ENCODE results near the gene PER1. TPM values are rescaled to one million over a fixed set of nuclear protein-coding genes. Genes with fewer than 3 reads are reported as not detected.

PER1 gene
- polyA plus RNA-seq, 3 donors: 14.5 to 21.8 (median 21.2) TPM

GRCh38 chr17:8141741-8142140 lies 10.5 kb downstream of the PER1 start:
- DNase-seq (ENCODE audit: low read depth in 3 of 3, low spot score in 2 of 3): no peak

- DNase-seq (ENCODE audit: low read depth in 3 of 3, low spot score in 2 of 3): no peak
Measured at GRCh38 chr17:8141045-8141444, 11.2 kb downstream of the PER1 start.

GRCh38 chr17:8140065-8141029 lies 11.9 kb downstream of the PER1 start:
- no peak for DNase-seq (ENCODE audit: low read depth in 3 of 3, low spot score in 2 of 3)

- peak in 2 of 3 donors; percentile 94 for DNase-seq (ENCODE audit: low read depth in 3 of 3, low spot score in 2 of 3)
Measured at GRCh38 chr17:8138672-8139371, 13.4 kb downstream of the PER1 start.

GRCh38 chr17:8138374-8138671 lies 13.9 kb downstream of the PER1 start:
- DNase-seq (ENCODE audit: low read depth in 3 of 3, low spot score in 2 of 3): no peak

GRCh38 chr17:8137645-8138373 lies 14.4 kb downstream of the PER1 start:
- DNase-seq (ENCODE audit: low read depth in 3 of 3, low spot score in 2 of 3): no peak

- DNase-seq (ENCODE audit: low read depth in 3 of 3, low spot score in 2 of 3): no peak
Measured at GRCh38 chr17:8133941-8134340, 18.3 kb downstream of the PER1 start.

- DNase-seq (ENCODE audit: low read depth in 3 of 3, low spot score in 2 of 3): no peak
Measured at GRCh38 chr17:8133399-8133798, 18.8 kb downstream of the PER1 start.

- DNase-seq (ENCODE audit: low read depth in 3 of 3, low spot score in 2 of 3): no peak
Measured at GRCh38 chr17:8131844-8132441, 20.3 kb downstream of the PER1 start.

- DNase-seq (ENCODE audit: low read depth in 3 of 3, low spot score in 2 of 3): no peak
Measured at GRCh38 chr17:8128125-8128784, 23.9 kb downstream of the PER1 start.

GRCh38 chr17:8126491-8127066 lies 25.6 kb downstream of the PER1 start:
- DNase-seq (ENCODE audit: low read depth in 3 of 3, low spot score in 2 of 3): no peak

GRCh38 chr17:8125947-8126490 lies 26.2 kb downstream of the PER1 start:
- DNase-seq (ENCODE audit: low read depth in 3 of 3, low spot score in 2 of 3): no peak

GRCh38 chr17:8125154-8125946 lies 26.9 kb downstream of the PER1 start:
- DNase-seq (ENCODE audit: low read depth in 3 of 3, low spot score in 2 of 3): no peak

GRCh38 chr17:8124350-8125153 lies 27.7 kb downstream of the PER1 start:
- DNase-seq (ENCODE audit: low read depth in 3 of 3, low spot score in 2 of 3): no peak

- DNase-seq (ENCODE audit: low read depth in 3 of 3, low spot score in 2 of 3): no peak
Measured at GRCh38 chr17:8123695-8124349, 28.4 kb downstream of the PER1 start, which contains the start of gene HES7. Gene HES7 (minus strand): TSS chr17:8124106. CDS start chr17:8124084, 22 bp downstream.

- DNase-seq (ENCODE audit: low read depth in 3 of 3, low spot score in 2 of 3): no peak
Measured at GRCh38 chr17:8122924-8123694, 29.1 kb downstream of the PER1 start.
